ENCODE data around the gene QRFP.

QRFP gene

DNA sequence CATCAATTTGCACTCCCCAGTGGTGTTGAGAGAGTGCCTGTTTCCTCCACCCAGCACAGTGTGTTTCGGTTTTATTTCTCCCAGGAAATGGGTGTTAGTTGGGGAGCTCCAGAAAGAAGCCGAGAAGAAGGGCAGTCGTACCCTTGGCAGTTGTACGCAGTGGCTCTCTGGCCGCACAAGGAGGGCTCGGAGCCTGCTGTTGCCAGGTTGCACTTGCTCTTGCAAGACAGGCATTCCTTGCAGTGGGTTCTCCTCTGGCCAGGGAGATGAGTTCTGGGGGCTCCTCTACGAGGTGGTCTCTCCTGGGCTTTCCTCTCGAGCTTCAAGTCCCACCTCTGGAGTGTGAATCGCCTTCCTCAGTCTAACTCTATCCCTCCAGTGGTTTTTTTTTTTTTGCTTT is 29.1 kb downstream of the QRFP start:
- TF ChIP-seq, protein P1, sequence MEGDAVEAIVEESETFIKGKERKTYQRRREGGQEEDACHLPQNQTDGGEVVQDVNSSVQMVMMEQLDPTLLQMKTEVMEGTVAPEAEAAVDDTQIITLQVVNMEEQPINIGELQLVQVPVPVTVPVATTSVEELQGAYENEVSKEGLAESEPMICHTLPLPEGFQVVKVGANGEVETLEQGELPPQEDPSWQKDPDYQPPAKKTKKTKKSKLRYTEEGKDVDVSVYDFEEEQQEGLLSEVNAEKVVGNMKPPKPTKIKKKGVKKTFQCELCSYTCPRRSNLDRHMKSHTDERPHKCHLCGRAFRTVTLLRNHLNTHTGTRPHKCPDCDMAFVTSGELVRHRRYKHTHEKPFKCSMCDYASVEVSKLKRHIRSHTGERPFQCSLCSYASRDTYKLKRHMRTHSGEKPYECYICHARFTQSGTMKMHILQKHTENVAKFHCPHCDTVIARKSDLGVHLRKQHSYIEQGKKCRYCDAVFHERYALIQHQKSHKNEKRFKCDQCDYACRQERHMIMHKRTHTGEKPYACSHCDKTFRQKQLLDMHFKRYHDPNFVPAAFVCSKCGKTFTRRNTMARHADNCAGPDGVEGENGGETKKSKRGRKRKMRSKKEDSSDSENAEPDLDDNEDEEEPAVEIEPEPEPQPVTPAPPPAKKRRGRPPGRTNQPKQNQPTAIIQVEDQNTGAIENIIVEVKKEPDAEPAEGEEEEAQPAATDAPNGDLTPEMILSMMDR (IDR thresholded peaks at IDR 0.05; ENCODE audit: control extremely low read depth, extremely low read depth, low read depth, missing control alignments) = no peak
- POLR2A ChIA-PET = no interaction called here
- no peak for DNase-seq (ENCODE audit: extremely low spot score)
- CTCF ChIA-PET = interaction anchor here (1.0 to 12.3 kb wide), 12 partner anchors 12 to 407 kb away, joined by 3 to 318 read pairs (median 10); no protein-coding TSS in a partner anchor

GRCh38 chr9:130866474-130866965 is 30.1 kb downstream of the QRFP start:
- TF ChIP-seq, protein P1 (IDR thresholded peaks at IDR 0.05; ENCODE audit: control extremely low read depth, extremely low read depth, low read depth, missing control alignments) = peak; percentile 63
- DNase-seq (ENCODE audit: extremely low spot score) = peak; percentile 43
- ChIA-PET POLR2A (no interaction called here), CTCF (interaction anchor here (0.7 to 12.3 kb wide), 33 partner anchors 9 to 406 kb away, joined by 3 to 318 read pairs (median 5); no protein-coding TSS in a partner anchor)

- ChIA-PET CTCF (interaction anchor here (0.6 to 12.3 kb wide), 29 partner anchors 8 to 191 kb away, joined by 3 to 318 read pairs (median 8); no protein-coding TSS in a partner anchor), POLR2A (no interaction called here)
- no peak for DNase-seq (ENCODE audit: extremely low spot score)
- TF ChIP-seq, protein P1 (IDR thresholded peaks at IDR 0.05; ENCODE audit: control extremely low read depth, extremely low read depth, low read depth, missing control alignments) = no peak
Measured at GRCh38 chr9:130865921-130866320, 30.7 kb downstream of the QRFP start.

DNA sequence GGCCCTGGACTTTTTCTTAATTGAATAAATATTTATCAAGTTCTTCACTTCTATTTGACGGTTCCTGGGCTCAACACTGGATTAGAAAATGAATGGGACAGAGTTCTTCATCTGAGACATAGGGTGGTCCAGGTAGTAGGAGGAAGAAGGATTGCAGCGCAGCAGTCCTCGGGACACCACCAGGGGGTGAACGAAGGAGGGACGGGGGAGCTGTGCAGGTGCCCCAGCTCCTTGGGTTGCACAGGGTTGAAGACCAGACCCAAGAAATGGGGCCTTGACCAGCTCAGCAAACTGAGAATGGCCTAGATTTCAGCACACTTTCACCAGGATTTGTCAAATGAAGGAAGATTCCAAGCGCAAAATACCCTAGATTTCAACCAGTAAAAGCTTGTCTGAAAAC is 32.1 kb downstream of the QRFP start:
- no peak for DNase-seq (ENCODE audit: extremely low spot score)
- ChIA-PET POLR2A (no interaction called here), CTCF (interaction anchor here (1.0 to 12.3 kb wide), 10 partner anchors 9 to 399 kb away, joined by 3 to 318 read pairs (median 6); no protein-coding TSS in a partner anchor)
- TF ChIP-seq, protein P1 (IDR thresholded peaks at IDR 0.05; ENCODE audit: control extremely low read depth, extremely low read depth, low read depth, missing control alignments) = no peak

GRCh38 chr9:130862747-130863146 is 33.9 kb downstream of the QRFP start:
- TF ChIP-seq, protein P1 (IDR thresholded peaks at IDR 0.05; ENCODE audit: control extremely low read depth, extremely low read depth, low read depth, missing control alignments) = no peak
- ChIA-PET CTCF (interaction anchor here (1.0 to 12.3 kb wide), 9 partner anchors 8 to 184 kb away, joined by 3 to 318 read pairs (median 8); no protein-coding TSS in a partner anchor), POLR2A (no interaction called here)
- no peak for DNase-seq (ENCODE audit: extremely low spot score)

DNA sequence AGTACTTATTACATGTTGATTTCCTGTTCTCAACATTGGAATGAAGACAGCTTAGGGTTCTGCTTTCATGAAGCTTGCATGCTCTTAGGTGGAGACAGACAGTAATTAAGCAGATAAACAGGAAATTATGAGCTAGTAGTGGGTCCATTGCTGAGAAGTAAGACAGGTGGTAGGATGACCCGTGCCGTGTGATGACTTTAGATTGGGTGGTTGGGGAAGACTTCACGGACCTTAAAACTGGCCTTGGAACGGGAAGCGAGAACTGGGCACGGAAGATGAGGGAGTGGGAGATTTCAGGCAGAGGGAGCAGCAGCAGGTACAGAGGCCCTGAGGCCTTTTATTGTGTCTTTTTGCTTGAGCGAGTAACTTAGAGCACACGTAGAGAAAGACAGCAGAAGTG is 34.4 kb downstream of the QRFP start:
- POLR2A ChIA-PET = no interaction called here

More for the DNA sequence above, 34.4 kb downstream of the QRFP start:
- DNase-seq (ENCODE audit: extremely low spot score) = no peak
- CTCF ChIA-PET = interaction anchor here (0.7 to 12.3 kb wide), 9 partner anchors 8 to 184 kb away, joined by 3 to 318 read pairs (median 4); no protein-coding TSS in a partner anchor
- TF ChIP-seq, protein P1 (IDR thresholded peaks at IDR 0.05; ENCODE audit: control extremely low read depth, extremely low read depth, low read depth, missing control alignments) = no peak
